ENCODE results near the gene INCENP. TPM values are rescaled to one million over a fixed set of nuclear protein-coding genes. Genes with fewer than 3 reads are reported as not detected.

The INCENP gene
- total and polyA plus RNA-seq, 2 of the 13 experiments (the other 11 are each of a cell fraction or from before 2014, with no cell fraction given) = 14.1 to 37.3 TPM

- TF ChIP-seq ZNF407 (CRISPR knock-in tag; IDR thresholded peaks at IDR 0.05; ENCODE audit: not compliant biosample characterization) = no peak
- TF ChIP-seq DMTF1 (CRISPR knock-in tag; IDR thresholded peaks at IDR 0.05) = no peak
- TF ChIP-seq, protein P1, sequence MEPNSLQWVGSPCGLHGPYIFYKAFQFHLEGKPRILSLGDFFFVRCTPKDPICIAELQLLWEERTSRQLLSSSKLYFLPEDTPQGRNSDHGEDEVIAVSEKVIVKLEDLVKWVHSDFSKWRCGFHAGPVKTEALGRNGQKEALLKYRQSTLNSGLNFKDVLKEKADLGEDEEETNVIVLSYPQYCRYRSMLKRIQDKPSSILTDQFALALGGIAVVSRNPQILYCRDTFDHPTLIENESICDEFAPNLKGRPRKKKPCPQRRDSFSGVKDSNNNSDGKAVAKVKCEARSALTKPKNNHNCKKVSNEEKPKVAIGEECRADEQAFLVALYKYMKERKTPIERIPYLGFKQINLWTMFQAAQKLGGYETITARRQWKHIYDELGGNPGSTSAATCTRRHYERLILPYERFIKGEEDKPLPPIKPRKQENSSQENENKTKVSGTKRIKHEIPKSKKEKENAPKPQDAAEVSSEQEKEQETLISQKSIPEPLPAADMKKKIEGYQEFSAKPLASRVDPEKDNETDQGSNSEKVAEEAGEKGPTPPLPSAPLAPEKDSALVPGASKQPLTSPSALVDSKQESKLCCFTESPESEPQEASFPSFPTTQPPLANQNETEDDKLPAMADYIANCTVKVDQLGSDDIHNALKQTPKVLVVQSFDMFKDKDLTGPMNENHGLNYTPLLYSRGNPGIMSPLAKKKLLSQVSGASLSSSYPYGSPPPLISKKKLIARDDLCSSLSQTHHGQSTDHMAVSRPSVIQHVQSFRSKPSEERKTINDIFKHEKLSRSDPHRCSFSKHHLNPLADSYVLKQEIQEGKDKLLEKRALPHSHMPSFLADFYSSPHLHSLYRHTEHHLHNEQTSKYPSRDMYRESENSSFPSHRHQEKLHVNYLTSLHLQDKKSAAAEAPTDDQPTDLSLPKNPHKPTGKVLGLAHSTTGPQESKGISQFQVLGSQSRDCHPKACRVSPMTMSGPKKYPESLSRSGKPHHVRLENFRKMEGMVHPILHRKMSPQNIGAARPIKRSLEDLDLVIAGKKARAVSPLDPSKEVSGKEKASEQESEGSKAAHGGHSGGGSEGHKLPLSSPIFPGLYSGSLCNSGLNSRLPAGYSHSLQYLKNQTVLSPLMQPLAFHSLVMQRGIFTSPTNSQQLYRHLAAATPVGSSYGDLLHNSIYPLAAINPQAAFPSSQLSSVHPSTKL (CRISPR knock-in tag; IDR thresholded peaks at IDR 0.05) = no peak
- TF ChIP-seq ZBTB25 (CRISPR knock-in tag; IDR thresholded peaks at IDR 0.05) = no peak
- no peak for TF ChIP-seq CBX2 (IDR thresholded peaks at IDR 0.05; ENCODE audit: low read depth, low read length)
- TF ChIP-seq CBX2 (CRISPR knock-in tag; IDR thresholded peaks at IDR 0.05; ENCODE audit: low read depth) = no peak
- no peak for TF ChIP-seq ADNP (CRISPR knock-in tag; IDR thresholded peaks at IDR 0.05)
- TF ChIP-seq, protein P2, sequence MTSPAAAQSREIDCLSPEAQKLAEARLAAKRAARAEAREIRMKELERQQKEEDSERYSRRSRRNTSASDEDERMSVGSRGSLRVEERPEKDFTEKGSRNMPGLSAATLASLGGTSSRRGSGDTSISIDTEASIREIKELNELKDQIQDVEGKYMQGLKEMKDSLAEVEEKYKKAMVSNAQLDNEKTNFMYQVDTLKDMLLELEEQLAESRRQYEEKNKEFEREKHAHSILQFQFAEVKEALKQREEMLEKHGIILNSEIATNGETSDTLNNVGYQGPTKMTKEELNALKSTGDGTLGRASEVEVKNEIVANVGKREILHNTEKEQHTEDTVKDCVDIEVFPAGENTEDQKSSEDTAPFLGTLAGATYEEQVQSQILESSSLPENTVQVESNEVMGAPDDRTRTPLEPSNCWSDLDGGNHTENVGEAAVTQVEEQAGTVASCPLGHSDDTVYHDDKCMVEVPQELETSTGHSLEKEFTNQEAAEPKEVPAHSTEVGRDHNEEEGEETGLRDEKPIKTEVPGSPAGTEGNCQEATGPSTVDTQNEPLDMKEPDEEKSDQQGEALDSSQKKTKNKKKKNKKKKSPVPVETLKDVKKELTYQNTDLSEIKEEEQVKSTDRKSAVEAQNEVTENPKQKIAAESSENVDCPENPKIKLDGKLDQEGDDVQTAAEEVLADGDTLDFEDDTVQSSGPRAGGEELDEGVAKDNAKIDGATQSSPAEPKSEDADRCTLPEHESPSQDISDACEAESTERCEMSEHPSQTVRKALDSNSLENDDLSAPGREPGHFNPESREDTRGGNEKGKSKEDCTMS (CRISPR knock-in tag; conservative IDR thresholded peaks at IDR 0.05) = no peak
- TF ChIP-seq SMAD3 (CRISPR knock-in tag; IDR thresholded peaks at IDR 0.05) = no peak
Observed at GRCh38 chr11:62149986-62150886, 26.4 kb downstream of the INCENP start (continued).

Data from HepG2 (cell line).